HEK293 (cell line): ENCODE data around the gene TCP11.

Experiments used
- CTCF ChIA-PET: fragments of 350-600 bp; formaldehyde crosslinking; extraction: SDS; loops from one replicate; lab custom pipeline; 2021; ENCODE audit warnings: antibody characterized with exemption; lab: Yijun Ruan, JAX
- POLR2A ChIA-PET: fragments of 300-600 bp; formaldehyde crosslinking; extraction: SDS; loops from one replicate; lab custom pipeline; 2020; ENCODE audit warnings: antibody characterized with exemption, inconsistent platforms; lab: Yijun Ruan, JAX
- H3K27ac ChIP-seq: fragments of 200-500 bp; sonication (Bioruptor generic); 2 replicates; pipeline ENCODE4 v1.5.1; 2014; ENCODE audit warnings: low read depth, low read length, control low read depth, inconsistent platforms; ENCODE audit errors: extremely low read depth
- H3K36me3 ChIP-seq, 2 experiments: fragments of 200-500 bp in 1 of 2; sonication (Bioruptor generic) in 1 of 2; 1 replicate in 1 of 2; 2 replicates in 1 of 2; pipeline ENCODE4 v1.5.1; 2014 to 2017; ENCODE audit warnings: inconsistent platforms in 2 of 2, low read length in 2 of 2; ENCODE audit not compliant: control insufficient read depth in 2 of 2, insufficient read depth in 1 of 2
- H3K4me1 ChIP-seq: fragments of 200-500 bp; sonication (Bioruptor generic); 2 replicates; pipeline ENCODE4 v1.5.1; 2014; ENCODE audit warnings: mild to moderate bottlenecking, low read length, inconsistent platforms; ENCODE audit not compliant: control insufficient read depth, insufficient read depth
- H3K4me3 ChIP-seq: 2 replicates; pipeline ENCODE4 v1.5.1; 2011; ENCODE audit warnings: low read depth, mild to moderate bottlenecking, control low read depth, low read length, moderate library complexity
- H3K9me3 ChIP-seq: fragments of 200-500 bp; sonication (Bioruptor generic); 2 replicates; pipeline ENCODE4 v1.5.1; 2014; ENCODE audit warnings: low read depth, low read length, inconsistent platforms; ENCODE audit not compliant: control insufficient read depth, insufficient read depth
- BCL11A ChIP-seq: fragments of 450-650 bp; formaldehyde crosslinking; IDR thresholded peaks from 2 replicates; pipeline ENCODE4 v1.5.1; 2016; ENCODE audit warnings: low read depth, missing biosample characterization, missing genetic modification characterization
- GFI1B ChIP-seq: fragments of 450-650 bp; formaldehyde crosslinking; IDR thresholded peaks from 2 replicates; pipeline ENCODE4 v1.5.1; 2016; ENCODE audit warnings: missing biosample characterization, missing genetic modification characterization
- YY1 ChIP-seq: fragments of 450-650 bp; formaldehyde crosslinking; IDR thresholded peaks from 2 replicates; pipeline ENCODE4 v1.5.1; 2018; ENCODE audit warnings: missing biosample characterization, missing genetic modification characterization
- ZBTB7A ChIP-seq: fragments of 450-650 bp; formaldehyde crosslinking; IDR thresholded peaks from 2 replicates; pipeline ENCODE4 v1.5.1; 2016; ENCODE audit warnings: low read depth, missing biosample characterization, missing genetic modification characterization
- ZNF175 ChIP-seq: fragments of 450-650 bp; formaldehyde crosslinking; IDR thresholded peaks from 2 replicates; pipeline ENCODE4 v1.5.1; 2016; ENCODE audit warnings: missing biosample characterization, missing genetic modification characterization
- ZNF311 ChIP-seq: fragments of 450-650 bp; formaldehyde crosslinking; IDR thresholded peaks from 2 replicates; pipeline ENCODE4 v1.5.1; 2017; ENCODE audit warnings: missing biosample characterization, missing genetic modification characterization, borderline replicate concordance
- ZNF48 ChIP-seq: fragments of 450-650 bp; formaldehyde crosslinking; IDR thresholded peaks from 2 replicates; pipeline ENCODE4 v1.5.1; 2016; ENCODE audit warnings: missing biosample characterization, missing genetic modification characterization
- ZNF624 ChIP-seq: fragments of 450-650 bp; formaldehyde crosslinking; IDR thresholded peaks from 2 replicates; pipeline ENCODE4 v1.5.1; 2017; ENCODE audit warnings: missing biosample characterization, missing genetic modification characterization
- ZNF658 ChIP-seq: fragments of 450-650 bp; formaldehyde crosslinking; IDR thresholded peaks from 2 replicates; pipeline ENCODE4; 2016; ENCODE audit warnings: missing biosample characterization, missing genetic modification characterization
- ZNF768 ChIP-seq: fragments of 450-650 bp; formaldehyde crosslinking; IDR thresholded peaks from 2 replicates; pipeline ENCODE4 v1.5.1; 2018; ENCODE audit warnings: missing biosample characterization, mild to moderate bottlenecking, missing genetic modification characterization
- ZNF776 ChIP-seq: fragments of 450-650 bp; formaldehyde crosslinking; IDR thresholded peaks from 2 replicates; pipeline ENCODE4 v1.5.0; 2017; ENCODE audit warnings: missing biosample characterization, missing genetic modification characterization, borderline replicate concordance
- TF ChIP-seq, protein P1 (sequence below): fragments of 450-650 bp; formaldehyde crosslinking; IDR thresholded peaks from 2 replicates; pipeline ENCODE4 v1.5.1; 2016; ENCODE audit warnings: missing biosample characterization, missing genetic modification characterization
- TF ChIP-seq, protein P2 (sequence below): fragments of 450-650 bp; formaldehyde crosslinking; IDR thresholded peaks from 2 replicates; pipeline ENCODE4 v1.5.1; 2016; ENCODE audit warnings: missing biosample characterization, missing genetic modification characterization
- TF ChIP-seq, protein P3 (sequence below): fragments of 450-650 bp; formaldehyde crosslinking; IDR thresholded peaks from 2 replicates; pipeline ENCODE4 v1.5.1; 2016; ENCODE audit warnings: missing biosample characterization, missing genetic modification characterization
- TF ChIP-seq, protein P4 (sequence below): fragments of 450-650 bp; formaldehyde crosslinking; IDR thresholded peaks from 2 replicates; pipeline ENCODE4 v1.5.1; 2016; ENCODE audit warnings: missing biosample characterization, missing genetic modification characterization
- TF ChIP-seq, protein P5 (sequence below): fragments of 450-650 bp; formaldehyde crosslinking; IDR thresholded peaks from 2 replicates; pipeline ENCODE4 v1.5.1; 2016; ENCODE audit warnings: missing biosample characterization, missing genetic modification characterization
- TF ChIP-seq, protein P6 (sequence below): fragments of 450-650 bp; formaldehyde crosslinking; IDR thresholded peaks from 2 replicates; pipeline ENCODE4 v1.5.1; 2016; ENCODE audit warnings: missing biosample characterization, missing genetic modification characterization, borderline replicate concordance
- TF ChIP-seq, protein P7 (sequence below): fragments of 450-650 bp; formaldehyde crosslinking; IDR thresholded peaks from 2 replicates; pipeline ENCODE4 v1.5.1; 2017; ENCODE audit warnings: missing biosample characterization, missing genetic modification characterization

Gene TCP11

DNA sequence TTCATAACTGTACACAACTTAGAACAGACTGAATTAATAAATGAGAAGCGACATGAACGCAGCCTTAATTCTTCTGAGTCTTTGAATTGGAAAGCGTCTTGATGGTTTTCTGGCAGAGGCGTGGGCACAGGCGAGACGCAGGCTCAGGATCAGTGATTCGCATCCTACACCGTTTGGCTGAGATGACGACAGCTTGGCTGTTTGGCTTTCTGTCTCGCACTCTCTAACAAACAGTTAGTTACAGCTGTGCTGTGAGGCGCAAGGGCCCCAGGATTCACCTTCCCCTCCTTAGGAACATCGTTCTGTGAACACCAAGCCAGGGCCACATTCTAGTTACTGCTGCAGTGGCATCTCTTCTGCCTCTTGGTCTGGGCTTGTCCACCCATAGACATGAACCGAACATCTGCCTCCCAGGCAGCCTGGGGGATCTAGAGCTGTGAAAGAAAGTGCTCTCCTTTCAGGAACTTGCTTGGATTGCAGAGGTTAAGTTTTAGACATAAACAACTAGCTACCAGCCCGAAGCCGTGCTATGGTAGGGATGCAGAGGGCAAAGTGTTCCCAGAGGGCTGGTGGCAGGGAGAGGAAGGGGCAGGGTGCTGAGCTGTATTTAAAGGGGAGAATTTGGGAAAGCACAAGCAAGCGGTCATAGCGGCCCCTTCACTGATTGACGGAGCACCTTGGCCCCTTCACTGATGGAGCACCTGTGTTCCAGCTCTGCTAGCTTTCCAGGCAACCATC lies 49.6 kb downstream of the TCP11 start:
- ChIA-PET POLR2A (no interaction called here), CTCF (interaction anchor here (1.1 to 2.7 kb wide), 3 partner anchors 48 to 105 kb away, joined by 3 to 11 read pairs (median 4); no protein-coding TSS in a partner anchor)
- no peak overlapping the region for H3K27ac ChIP-seq
- no peaks in the 10 kb centered on the region for H3K9me3 ChIP-seq
- H3K4me1 ChIP-seq: peaks cover 9% of the 10 kb centered on the region
- no peak overlapping the region for H3K4me3 ChIP-seq
- H3K36me3 ChIP-seq: peaks cover 0 to 25% of the 10 kb centered on the region in 2 experiments; a peak in 1 of 3 replicates
- TF ChIP-seq ZNF624: no peak
- TF ChIP-seq, protein P1, sequence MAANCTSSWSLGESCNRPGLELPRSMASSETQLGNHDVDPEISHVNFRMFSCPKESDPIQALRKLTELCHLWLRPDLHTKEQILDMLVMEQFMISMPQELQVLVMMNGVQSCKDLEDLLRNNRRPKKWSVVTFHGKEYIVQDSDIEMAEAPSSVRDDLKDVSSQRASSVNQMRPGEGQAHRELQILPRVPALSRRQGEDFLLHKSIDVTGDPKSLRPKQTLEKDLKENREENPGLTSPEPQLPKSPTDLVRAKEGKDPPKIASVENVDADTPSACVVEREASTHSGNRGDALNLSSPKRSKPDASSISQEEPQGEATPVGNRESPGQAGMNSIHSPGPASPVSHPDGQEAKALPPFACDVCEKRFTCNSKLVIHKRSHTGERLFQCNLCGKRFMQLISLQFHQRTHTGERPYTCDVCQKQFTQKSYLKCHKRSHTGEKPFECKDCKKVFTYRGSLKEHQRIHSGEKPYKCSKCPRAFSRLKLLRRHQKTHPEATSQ (tag by site-specific recombination): no peak
- TF ChIP-seq ZNF768 (tag by site-specific recombination): no peak
- no peak for TF ChIP-seq BCL11A (tag by site-specific recombination)
- TF ChIP-seq, protein P2, sequence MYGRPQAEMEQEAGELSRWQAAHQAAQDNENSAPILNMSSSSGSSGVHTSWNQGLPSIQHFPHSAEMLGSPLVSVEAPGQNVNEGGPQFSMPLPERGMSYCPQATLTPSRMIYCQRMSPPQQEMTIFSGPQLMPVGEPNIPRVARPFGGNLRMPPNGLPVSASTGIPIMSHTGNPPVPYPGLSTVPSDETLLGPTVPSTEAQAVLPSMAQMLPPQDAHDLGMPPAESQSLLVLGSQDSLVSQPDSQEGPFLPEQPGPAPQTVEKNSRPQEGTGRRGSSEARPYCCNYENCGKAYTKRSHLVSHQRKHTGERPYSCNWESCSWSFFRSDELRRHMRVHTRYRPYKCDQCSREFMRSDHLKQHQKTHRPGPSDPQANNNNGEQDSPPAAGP (tag by site-specific recombination): no peak
- TF ChIP-seq, protein P3, sequence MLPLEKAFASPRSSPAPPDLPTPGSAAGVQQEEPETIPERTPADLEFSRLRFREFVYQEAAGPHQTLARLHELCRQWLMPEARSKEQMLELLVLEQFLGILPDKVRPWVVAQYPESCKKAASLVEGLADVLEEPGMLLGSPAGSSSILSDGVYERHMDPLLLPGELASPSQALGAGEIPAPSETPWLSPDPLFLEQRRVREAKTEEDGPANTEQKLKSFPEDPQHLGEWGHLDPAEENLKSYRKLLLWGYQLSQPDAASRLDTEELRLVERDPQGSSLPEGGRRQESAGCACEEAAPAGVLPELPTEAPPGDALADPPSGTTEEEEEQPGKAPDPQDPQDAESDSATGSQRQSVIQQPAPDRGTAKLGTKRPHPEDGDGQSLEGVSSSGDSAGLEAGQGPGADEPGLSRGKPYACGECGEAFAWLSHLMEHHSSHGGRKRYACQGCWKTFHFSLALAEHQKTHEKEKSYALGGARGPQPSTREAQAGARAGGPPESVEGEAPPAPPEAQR (tag by site-specific recombination): no peak
- no peak for TF ChIP-seq ZNF311 (tag by site-specific recombination)
- no peak for TF ChIP-seq YY1 (tag by site-specific recombination)
- TF ChIP-seq ZNF658 (tag by site-specific recombination): no peak
- no peak for TF ChIP-seq ZNF48 (tag by site-specific recombination)

DNA sequence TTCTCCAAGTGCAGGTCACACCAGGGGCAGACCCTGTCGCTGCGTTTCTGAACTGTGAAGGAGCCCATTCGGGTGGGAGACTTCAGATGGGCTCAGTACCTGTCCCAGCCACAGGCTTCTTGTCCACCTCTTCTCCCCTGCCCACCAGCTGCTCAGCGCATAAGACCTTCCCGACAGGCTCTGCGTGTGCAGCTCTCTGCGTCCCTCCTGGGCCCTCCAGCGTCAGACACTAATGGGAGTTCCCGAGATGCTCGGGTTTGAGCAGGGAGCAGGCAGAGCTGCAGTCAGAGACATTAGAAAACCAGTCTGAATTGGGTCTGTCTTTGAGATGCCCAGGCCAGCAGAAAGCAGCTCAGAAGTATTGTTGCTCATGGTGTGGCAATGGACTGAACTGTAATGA lies 50.4 kb downstream of the TCP11 start:
- peaks cover 0 to 32% of the 10 kb centered on the region in 2 experiments; a peak in 1 of 3 replicates for H3K36me3 ChIP-seq
- no peaks in the 10 kb centered on the region for H3K9me3 ChIP-seq
- H3K27ac ChIP-seq: no peak overlapping the region
- POLR2A ChIA-PET: no interaction called here
- TF ChIP-seq ZNF776: no peak
- TF ChIP-seq, protein P4, sequence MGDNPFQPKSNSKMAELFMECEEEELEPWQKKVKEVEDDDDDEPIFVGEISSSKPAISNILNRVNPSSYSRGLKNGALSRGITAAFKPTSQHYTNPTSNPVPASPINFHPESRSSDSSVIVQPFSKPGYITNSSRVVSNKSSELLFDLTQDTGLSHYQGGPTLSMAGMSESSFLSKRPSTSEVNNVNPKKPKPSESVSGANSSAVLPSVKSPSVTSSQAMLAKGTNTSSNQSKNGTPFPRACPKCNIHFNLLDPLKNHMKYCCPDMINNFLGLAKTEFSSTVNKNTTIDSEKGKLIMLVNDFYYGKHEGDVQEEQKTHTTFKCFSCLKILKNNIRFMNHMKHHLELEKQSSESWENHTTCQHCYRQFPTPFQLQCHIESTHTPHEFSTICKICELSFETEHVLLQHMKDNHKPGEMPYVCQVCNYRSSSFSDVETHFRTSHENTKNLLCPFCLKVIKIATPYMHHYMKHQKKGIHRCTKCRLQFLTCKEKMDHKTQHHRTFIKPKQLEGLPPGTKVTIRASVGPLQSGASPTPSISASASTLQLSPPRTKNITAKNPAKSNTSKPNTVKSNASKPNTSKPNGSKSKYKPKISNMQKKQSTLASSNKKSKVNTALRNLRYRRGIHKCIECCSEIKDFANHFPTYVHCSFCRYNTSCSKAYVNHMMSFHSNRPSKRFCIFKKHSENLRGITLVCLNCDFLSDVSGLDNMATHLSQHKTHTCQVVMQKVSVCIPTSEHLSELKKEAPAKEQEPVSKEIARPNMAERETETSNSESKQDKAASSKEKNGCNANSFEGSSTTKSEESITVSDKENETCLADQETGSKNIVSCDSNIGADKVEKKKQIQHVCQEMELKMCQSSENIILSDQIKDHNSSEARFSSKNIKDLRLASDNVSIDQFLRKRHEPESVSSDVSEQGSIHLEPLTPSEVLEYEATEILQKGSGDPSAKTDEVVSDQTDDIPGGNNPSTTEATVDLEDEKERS (tag by site-specific recombination): no peak
- TF ChIP-seq ZNF175 (tag by site-specific recombination): no peak
- TF ChIP-seq, protein P5, sequence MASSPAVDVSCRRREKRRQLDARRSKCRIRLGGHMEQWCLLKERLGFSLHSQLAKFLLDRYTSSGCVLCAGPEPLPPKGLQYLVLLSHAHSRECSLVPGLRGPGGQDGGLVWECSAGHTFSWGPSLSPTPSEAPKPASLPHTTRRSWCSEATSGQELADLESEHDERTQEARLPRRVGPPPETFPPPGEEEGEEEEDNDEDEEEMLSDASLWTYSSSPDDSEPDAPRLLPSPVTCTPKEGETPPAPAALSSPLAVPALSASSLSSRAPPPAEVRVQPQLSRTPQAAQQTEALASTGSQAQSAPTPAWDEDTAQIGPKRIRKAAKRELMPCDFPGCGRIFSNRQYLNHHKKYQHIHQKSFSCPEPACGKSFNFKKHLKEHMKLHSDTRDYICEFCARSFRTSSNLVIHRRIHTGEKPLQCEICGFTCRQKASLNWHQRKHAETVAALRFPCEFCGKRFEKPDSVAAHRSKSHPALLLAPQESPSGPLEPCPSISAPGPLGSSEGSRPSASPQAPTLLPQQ (tag by site-specific recombination): no peak
- TF ChIP-seq GFI1B (tag by site-specific recombination): no peak
- TF ChIP-seq, protein P6, sequence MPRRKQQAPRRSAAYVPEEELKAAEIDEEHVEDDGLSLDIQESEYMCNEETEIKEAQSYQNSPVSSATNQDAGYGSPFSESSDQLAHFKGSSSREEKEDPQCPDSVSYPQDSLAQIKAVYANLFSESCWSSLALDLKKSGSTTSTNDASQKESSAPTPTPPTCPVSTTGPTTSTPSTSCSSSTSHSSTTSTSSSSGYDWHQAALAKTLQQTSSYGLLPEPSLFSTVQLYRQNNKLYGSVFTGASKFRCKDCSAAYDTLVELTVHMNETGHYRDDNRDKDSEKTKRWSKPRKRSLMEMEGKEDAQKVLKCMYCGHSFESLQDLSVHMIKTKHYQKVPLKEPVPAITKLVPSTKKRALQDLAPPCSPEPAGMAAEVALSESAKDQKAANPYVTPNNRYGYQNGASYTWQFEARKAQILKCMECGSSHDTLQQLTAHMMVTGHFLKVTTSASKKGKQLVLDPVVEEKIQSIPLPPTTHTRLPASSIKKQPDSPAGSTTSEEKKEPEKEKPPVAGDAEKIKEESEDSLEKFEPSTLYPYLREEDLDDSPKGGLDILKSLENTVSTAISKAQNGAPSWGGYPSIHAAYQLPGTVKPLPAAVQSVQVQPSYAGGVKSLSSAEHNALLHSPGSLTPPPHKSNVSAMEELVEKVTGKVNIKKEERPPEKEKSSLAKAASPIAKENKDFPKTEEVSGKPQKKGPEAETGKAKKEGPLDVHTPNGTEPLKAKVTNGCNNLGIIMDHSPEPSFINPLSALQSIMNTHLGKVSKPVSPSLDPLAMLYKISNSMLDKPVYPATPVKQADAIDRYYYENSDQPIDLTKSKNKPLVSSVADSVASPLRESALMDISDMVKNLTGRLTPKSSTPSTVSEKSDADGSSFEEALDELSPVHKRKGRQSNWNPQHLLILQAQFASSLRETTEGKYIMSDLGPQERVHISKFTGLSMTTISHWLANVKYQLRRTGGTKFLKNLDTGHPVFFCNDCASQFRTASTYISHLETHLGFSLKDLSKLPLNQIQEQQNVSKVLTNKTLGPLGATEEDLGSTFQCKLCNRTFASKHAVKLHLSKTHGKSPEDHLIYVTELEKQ (tag by site-specific recombination): no peak
- no peak for TF ChIP-seq ZBTB7A
- TF ChIP-seq, protein P7, sequence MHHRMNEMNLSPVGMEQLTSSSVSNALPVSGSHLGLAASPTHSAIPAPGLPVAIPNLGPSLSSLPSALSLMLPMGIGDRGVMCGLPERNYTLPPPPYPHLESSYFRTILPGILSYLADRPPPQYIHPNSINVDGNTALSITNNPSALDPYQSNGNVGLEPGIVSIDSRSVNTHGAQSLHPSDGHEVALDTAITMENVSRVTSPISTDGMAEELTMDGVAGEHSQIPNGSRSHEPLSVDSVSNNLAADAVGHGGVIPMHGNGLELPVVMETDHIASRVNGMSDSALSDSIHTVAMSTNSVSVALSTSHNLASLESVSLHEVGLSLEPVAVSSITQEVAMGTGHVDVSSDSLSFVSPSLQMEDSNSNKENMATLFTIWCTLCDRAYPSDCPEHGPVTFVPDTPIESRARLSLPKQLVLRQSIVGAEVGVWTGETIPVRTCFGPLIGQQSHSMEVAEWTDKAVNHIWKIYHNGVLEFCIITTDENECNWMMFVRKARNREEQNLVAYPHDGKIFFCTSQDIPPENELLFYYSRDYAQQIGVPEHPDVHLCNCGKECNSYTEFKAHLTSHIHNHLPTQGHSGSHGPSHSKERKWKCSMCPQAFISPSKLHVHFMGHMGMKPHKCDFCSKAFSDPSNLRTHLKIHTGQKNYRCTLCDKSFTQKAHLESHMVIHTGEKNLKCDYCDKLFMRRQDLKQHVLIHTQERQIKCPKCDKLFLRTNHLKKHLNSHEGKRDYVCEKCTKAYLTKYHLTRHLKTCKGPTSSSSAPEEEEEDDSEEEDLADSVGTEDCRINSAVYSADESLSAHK (tag by site-specific recombination): no peak
- H3K4me3 ChIP-seq: no peak overlapping the region
- CTCF ChIA-PET: interaction anchor here (0.7 to 2.7 kb wide), 7 partner anchors 26 to 104 kb away, joined by 3 to 11 read pairs (median 3); no protein-coding TSS in a partner anchor
- 0 out of 2 replicates have a peak, but pooled peaks cover 2% of the 10 kb centered on the region for H3K4me1 ChIP-seq
